GM13977 (cell line): Measurements from ENCODE around the gene SLC31A2.

Experiments
- DNase-seq: peaks from one replicate; pipeline ENCODE4 v3.0.0; 2012; ENCODE audit warnings: low spot score
- in situ Hi-C: fragments of 300-500 bp; cut with MboI; formaldehyde crosslinking; loops from one replicate; pipeline ENCODE4 v1.12.0; 2022; ENCODE audit warnings: low sequenced_read_pairs, low pct_unique_long_range_greater_than_20kb, mixed read lengths, inconsistent platforms; ENCODE audit not compliant: unreplicated experiment
- TF ChIP-seq, protein P1 (sequence below): IDR thresholded peaks from 2 replicates; pipeline ENCODE4 v1.5.1; 2012; ENCODE audit warnings: mild to moderate bottlenecking, control low read depth; ENCODE audit not compliant: insufficient read depth; ENCODE audit errors: extremely low read depth, missing control alignments

SLC31A2 gene

GRCh38 chr9:113154471-113154870 lies 3.7 kb downstream of the SLC31A2 start:
- in situ Hi-C loops: no loop called here
- DNase-seq: no peak

GRCh38 chr9:113154946-113155345 lies 4.1 kb downstream of the SLC31A2 start:
- TF ChIP-seq, protein P1, sequence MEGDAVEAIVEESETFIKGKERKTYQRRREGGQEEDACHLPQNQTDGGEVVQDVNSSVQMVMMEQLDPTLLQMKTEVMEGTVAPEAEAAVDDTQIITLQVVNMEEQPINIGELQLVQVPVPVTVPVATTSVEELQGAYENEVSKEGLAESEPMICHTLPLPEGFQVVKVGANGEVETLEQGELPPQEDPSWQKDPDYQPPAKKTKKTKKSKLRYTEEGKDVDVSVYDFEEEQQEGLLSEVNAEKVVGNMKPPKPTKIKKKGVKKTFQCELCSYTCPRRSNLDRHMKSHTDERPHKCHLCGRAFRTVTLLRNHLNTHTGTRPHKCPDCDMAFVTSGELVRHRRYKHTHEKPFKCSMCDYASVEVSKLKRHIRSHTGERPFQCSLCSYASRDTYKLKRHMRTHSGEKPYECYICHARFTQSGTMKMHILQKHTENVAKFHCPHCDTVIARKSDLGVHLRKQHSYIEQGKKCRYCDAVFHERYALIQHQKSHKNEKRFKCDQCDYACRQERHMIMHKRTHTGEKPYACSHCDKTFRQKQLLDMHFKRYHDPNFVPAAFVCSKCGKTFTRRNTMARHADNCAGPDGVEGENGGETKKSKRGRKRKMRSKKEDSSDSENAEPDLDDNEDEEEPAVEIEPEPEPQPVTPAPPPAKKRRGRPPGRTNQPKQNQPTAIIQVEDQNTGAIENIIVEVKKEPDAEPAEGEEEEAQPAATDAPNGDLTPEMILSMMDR: no peak
- no peak for DNase-seq
- in situ Hi-C loops: no loop called here

More at GRCh38 chr9:113154471-113154870, 3.7 kb downstream of the SLC31A2 start:
- TF ChIP-seq, protein P1: no peak

DNA sequence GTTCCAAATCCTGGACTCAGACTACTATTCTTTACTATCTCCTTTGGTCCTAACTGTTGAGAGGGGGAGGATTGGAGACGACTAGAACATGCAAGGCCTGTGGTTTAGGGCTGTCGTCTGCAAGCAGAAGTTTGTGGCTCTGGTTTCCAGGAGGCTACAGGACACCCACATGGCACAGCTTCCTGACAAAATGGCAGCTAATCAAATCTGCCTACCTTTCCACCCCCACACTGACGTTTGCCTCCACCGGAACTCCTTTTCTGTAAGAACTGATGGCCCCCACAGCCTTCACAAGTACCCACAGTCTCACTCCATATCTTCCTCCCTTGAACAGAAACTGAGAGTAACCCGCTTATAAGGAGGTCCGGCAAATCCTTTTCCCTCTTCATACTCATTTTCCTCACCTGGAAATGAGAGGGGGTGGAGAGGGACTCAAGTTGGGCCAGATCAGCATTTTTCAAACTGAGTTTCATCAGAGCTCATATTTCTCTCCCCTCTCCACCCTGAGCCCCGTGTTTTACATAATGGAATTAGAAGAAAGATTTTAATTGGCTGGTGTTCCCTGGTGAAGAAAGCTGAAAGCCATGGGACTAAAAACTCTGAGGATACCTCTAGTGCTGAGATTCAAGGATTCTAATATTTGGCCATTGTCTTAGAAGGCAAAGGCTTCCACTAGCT lies 5.2 kb downstream of the SLC31A2 start:
- DNase-seq: no peak
- TF ChIP-seq, protein P1: no peak
- in situ Hi-C loops: no loop called here

DNA sequence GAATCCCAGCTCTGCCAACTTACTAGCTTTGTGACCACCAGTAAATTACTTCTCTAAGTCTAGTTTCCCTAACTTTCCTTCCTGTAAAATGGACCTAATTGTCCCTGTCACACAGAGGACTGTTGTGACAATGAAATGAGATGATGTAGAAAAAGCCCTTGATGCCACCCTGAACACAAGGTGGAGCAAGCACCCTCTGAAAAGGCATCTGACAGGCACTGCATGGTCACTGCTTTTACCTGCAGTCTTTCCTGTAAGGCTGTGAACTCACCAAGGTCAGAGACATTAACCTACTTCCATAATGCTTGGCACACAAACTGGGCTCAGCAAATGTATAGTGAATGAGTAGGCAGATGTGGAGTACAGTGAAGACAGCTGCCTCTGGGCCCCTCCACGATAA lies 6.1 kb downstream of the SLC31A2 start:
- in situ Hi-C loops: no loop called here
- DNase-seq: no peak
- TF ChIP-seq, protein P1: no peak

DNA sequence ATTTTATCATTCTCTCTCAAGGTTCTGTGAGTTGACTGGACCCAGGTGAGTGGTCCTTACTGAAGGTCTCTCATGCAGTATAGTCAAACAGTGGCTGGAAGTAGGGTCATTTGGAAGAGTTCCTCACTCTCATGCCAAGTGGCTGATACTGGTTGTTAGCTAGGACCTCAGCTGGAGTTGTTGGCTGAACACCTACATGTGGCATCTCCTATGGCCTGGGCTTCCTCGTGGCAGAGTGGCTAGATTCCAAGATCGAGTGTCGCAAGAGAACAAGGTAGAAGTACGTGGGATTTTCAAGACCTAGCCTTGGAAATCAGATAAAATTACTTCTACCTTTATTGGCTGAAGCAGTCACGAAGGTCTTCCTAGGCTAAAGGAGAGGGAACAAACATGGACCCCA lies 7.6 kb downstream of the SLC31A2 start:
- TF ChIP-seq, protein P1: no peak
- no peak for DNase-seq
- in situ Hi-C loops: no loop called here

GRCh38 chr9:113160571-113160970 lies 9.8 kb downstream of the SLC31A2 start:
- no peak for DNase-seq
- TF ChIP-seq, protein P1: no peak
- in situ Hi-C loops: no loop called here
